Thyroid gland (tissue), 4 donors: Measurements from ENCODE around the gene GRIN2A. TPM values are rescaled to one million over a fixed set of nuclear protein-coding genes. Genes with fewer than 3 reads are reported as not detected.

Experiments
- DNase-seq, 2 donors: peaks; one replicate each; pipeline ENCODE4 v3.0.0-alpha.2; 2019
- H3K27ac ChIP-seq, 3 donors: fragments of 200-600 bp; sonication (generic); 1 replicate in 2 of 3; 2 replicates in 1 of 3; pipeline ENCODE4 v1.5.1; 2016 to 2019; ENCODE audit warnings: mild to moderate bottlenecking in 1 of 3, moderate library complexity in 1 of 3
- H3K27me3 ChIP-seq: fragments of 200-600 bp; sonication (generic); one replicate; pipeline ENCODE4 v1.5.1; 2019
- H3K36me3 ChIP-seq, 2 donors: fragments of 200-600 bp; sonication (generic); one replicate each; pipeline ENCODE4 v1.5.1; 2016 to 2019
- H3K4me1 ChIP-seq, 2 donors: fragments of 200-600 bp; sonication (generic); one replicate each; pipeline ENCODE4 v1.5.1; 2017 to 2019
- H3K4me3 ChIP-seq, 3 donors: fragments of 200-600 bp; sonication (generic); replicated peaks in 1 of 3; 1 replicate in 2 of 3; 2 replicates in 1 of 3; pipeline ENCODE4 v1.5.1; 2016; ENCODE audit warnings: mild to moderate bottlenecking in 1 of 3
- H3K9me3 ChIP-seq: fragments of 200-600 bp; sonication (generic); one replicate; pipeline ENCODE4 v1.5.1; 2017
- POLR2A ChIP-seq, 2 donors: fragments of 450-650 bp; IDR thresholded peaks; one replicate each; pipeline ENCODE4 v1.6.1; 2017; ENCODE audit warnings: antibody characterized with exemption in 2 of 2, mild to moderate bottlenecking in 2 of 2, moderate library complexity in 1 of 2
- WGBS, 2 donors: methylation state at CpG; one replicate each; pipeline ENCODE4 v1.1.5; 2017; 5-methylcytosine and 5-hydroxymethylcytosine counted together
- intact Hi-C: fragments of 100-400 bp; cut with DNase I; formaldehyde crosslinking; loops from one replicate; pipeline ENCODE4 v1.15.1; 2023
- total RNA-seq, 4 donors: library from RNA; depleted of rRNA; stranded (reverse); fragments of >200 nt; gene quantifications; one replicate each; pipeline ENCODE4 v1.2.3, GENCODE V29; 2016
- TF ChIP-seq, protein P1 (sequence below), 6 experiments: fragments of 200-600 bp in 3 of 6; fragments of 450-650 bp in 3 of 6; sonication (generic) in 3 of 6; IDR thresholded peaks; one replicate each; pipeline ENCODE4 v1.5.1; 2016 to 2019; ENCODE audit warnings: antibody characterized with exemption in 6 of 6, mild to moderate bottlenecking in 2 of 6, inconsistent platforms in 1 of 6, moderate library complexity in 1 of 6

The GRIN2A gene
- total RNA-seq, 4 donors from 2014 or later: 0.11 to 1.3 (median 0.53) TPM

DNA sequence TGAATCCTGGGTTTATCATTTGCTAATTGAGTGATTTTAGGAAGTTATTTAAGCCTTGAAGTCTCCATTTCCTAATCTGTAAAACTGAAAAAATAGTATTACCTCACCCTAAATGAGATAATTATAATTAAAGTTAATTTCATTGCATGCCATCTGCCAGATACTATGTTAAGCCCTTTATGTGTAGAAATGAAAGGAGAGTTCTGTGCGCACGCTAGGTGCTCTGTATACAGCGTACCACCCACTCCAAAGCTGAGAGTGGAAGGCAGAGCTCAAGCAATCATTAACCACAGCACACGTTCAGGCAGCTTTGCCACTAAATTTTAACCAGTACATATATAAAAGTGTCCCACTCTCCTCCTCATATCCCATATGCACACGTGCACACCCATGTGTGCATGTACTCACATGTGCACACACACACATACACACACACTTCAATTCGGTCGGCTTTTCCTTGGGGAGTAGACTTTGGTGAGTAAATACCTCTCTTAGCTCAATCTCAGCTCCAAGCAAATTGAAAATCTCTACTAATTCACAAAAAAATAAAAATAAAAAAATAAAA lies 204.8 kb downstream of the GRIN2A start:
- TF ChIP-seq, protein P1, sequence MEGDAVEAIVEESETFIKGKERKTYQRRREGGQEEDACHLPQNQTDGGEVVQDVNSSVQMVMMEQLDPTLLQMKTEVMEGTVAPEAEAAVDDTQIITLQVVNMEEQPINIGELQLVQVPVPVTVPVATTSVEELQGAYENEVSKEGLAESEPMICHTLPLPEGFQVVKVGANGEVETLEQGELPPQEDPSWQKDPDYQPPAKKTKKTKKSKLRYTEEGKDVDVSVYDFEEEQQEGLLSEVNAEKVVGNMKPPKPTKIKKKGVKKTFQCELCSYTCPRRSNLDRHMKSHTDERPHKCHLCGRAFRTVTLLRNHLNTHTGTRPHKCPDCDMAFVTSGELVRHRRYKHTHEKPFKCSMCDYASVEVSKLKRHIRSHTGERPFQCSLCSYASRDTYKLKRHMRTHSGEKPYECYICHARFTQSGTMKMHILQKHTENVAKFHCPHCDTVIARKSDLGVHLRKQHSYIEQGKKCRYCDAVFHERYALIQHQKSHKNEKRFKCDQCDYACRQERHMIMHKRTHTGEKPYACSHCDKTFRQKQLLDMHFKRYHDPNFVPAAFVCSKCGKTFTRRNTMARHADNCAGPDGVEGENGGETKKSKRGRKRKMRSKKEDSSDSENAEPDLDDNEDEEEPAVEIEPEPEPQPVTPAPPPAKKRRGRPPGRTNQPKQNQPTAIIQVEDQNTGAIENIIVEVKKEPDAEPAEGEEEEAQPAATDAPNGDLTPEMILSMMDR (IDR thresholded peaks at IDR 0.05): no peak
- TF ChIP-seq POLR2A (IDR thresholded peaks at IDR 0.05): no peak
- no peaks in the 10 kb centered on the region for H3K4me1 ChIP-seq
- H3K27ac ChIP-seq: no peak overlapping the region
- H3K27me3 ChIP-seq: no peaks in the 10 kb centered on the region
- no peaks in the 10 kb centered on the region for H3K36me3 ChIP-seq
- no peak for DNase-seq
- no peak overlapping the region for H3K4me3 ChIP-seq
- intact Hi-C loops: no loop called here
- WGBS, 2 donors: 85 to 86% methylated on average over 7 of the region's 7 CpGs
- no peaks in the 10 kb centered on the region for H3K9me3 ChIP-seq

DNA sequence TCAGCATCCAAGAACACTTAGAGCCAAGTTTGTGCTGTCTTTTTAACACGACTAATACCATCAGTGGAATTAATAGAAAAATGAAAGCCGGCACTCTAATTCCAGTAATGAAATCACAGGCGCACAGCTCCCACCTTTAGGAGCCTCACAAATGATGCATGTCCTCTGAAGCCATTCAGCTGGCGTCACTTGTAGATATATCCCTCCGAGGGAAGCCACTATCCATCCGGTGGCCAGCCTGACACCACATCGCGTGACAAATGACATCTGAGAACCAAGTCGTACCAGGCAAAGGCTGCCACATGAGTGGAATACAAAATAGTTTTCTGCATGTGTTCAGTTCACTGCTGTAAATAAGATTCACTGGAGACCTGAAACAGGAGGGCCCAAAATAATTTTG lies 205.6 kb downstream of the GRIN2A start:
- H3K4me1 ChIP-seq: no peaks in the 10 kb centered on the region

DNA sequence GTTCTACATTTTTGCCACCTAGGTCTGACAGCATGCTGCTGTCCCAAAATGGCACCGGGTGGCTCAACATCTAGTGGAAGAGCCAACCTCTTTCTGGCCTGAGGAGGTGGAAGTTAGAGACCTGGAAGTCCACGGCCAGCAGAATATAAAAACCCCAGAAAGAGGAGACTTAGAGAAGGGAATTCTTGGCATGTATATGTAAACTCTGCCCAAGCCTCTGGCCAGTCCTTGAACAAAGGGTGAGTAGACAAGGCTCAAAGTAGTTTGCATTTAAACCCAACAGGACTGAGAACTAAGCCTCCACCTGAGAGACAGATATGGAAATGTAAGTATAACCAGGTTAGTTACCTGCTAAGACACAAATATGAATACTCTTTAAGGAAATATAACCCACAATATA lies 210.3 kb downstream of the GRIN2A start:
- TF ChIP-seq POLR2A (IDR thresholded peaks at IDR 0.05): no peak
- TF ChIP-seq, protein P1 (IDR thresholded peaks at IDR 0.05): no peak
- H3K27ac ChIP-seq: no peak overlapping the region
- no peaks in the 10 kb centered on the region for H3K4me1 ChIP-seq
- intact Hi-C loops: no loop called here
- H3K9me3 ChIP-seq: no peaks in the 10 kb centered on the region
- no peak for DNase-seq
- no peaks in the 10 kb centered on the region for H3K27me3 ChIP-seq
- H3K4me3 ChIP-seq: no peak overlapping the region
- H3K36me3 ChIP-seq: no peaks in the 10 kb centered on the region
- WGBS, 2 donors: 76 to 78% methylated on average over 2 of the region's 2 CpGs

More for the DNA sequence above, 205.6 kb downstream of the GRIN2A start:
- TF ChIP-seq, protein P1 (IDR thresholded peaks at IDR 0.05): no peak
- no peak for TF ChIP-seq POLR2A (IDR thresholded peaks at IDR 0.05)
- WGBS, 2 donors: 88 to 93% methylated on average over 9 of the region's 9 CpGs
- Histone ChIP-seq H3K4me3 (no peak overlapping the region), H3K27me3 (no peaks in the 10 kb centered on the region), H3K9me3 (no peaks in the 10 kb centered on the region), H3K27ac (no peak overlapping the region), H3K36me3 (no peaks in the 10 kb centered on the region)
- intact Hi-C loops: no loop called here
- no peak for DNase-seq

DNA sequence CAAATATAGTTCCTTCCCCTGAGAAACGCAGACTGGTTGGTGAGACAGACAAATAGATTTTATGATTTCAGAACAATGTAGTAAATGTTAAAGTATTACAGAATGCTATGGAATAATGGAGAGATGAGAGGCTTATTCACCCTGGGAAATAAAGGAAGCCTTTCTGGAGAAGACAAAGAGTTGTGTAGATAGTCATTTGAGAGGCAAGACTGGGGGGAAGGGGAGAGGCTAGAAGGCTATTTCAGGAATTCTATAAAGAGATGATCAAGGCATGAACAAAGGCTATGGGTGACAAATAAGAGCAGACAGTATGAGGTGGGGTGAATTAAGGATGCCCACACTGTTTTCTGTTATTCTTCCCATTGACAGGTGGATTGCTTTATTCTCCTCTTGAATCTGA lies 211.4 kb downstream of the GRIN2A start:
- no peaks in the 10 kb centered on the region for H3K36me3 ChIP-seq
- TF ChIP-seq, protein P1 (IDR thresholded peaks at IDR 0.05): no peak
- TF ChIP-seq POLR2A (IDR thresholded peaks at IDR 0.05): no peak
- H3K4me1 ChIP-seq: no peaks in the 10 kb centered on the region
- no peak overlapping the region for H3K4me3 ChIP-seq
- intact Hi-C loops: no loop called here
- H3K27ac ChIP-seq: no peak overlapping the region
- no peaks in the 10 kb centered on the region for H3K9me3 ChIP-seq
- no peak for DNase-seq
- 92 to 93% methylated on average over 1 of the region's 1 CpG for WGBS, 2 donors
- no peaks in the 10 kb centered on the region for H3K27me3 ChIP-seq

DNA sequence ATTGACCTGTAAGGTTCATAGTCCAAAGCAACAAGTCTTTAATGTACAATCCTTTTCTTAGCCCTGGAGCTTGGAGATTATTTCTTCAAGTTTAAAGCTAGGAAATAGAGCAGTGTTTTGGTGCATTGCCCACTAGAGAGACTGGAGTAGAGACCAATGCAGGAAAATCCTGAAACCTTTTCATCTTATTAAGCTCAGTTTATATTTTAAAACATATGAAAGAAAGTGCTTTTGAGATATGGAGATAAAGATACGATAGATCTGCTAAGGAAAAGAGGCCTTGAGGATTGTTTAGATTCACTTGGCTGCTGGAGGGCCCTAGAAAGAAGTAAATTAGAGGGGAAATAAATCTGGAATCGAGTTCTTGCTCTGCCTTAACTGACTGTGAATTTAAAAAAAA lies 212.0 kb downstream of the GRIN2A start:
- no peaks in the 10 kb centered on the region for H3K4me1 ChIP-seq
- no peak overlapping the region for H3K27ac ChIP-seq
- no peak overlapping the region for H3K4me3 ChIP-seq
- no peaks in the 10 kb centered on the region for H3K27me3 ChIP-seq
- intact Hi-C loops: no loop called here
- TF ChIP-seq POLR2A (IDR thresholded peaks at IDR 0.05): no peak
- TF ChIP-seq, protein P1 (IDR thresholded peaks at IDR 0.05): no peak
- H3K9me3 ChIP-seq: no peaks in the 10 kb centered on the region
- 60 to 61% methylated on average over 2 of the region's 2 CpGs for WGBS, 2 donors
- DNase-seq: no peak
- H3K36me3 ChIP-seq: no peaks in the 10 kb centered on the region
